Measurements from ENCODE around the gene PICALM. TPM values are rescaled to one million over a fixed set of nuclear protein-coding genes. Genes with fewer than 3 reads are reported as not detected.
A peak's percentile ranks its signal among the peaks of the same experiment; 100 is the strongest.

PICALM gene
- polyA plus RNA-seq, 5 donors, result 136 to 217 (median 184) TPM

DNA sequence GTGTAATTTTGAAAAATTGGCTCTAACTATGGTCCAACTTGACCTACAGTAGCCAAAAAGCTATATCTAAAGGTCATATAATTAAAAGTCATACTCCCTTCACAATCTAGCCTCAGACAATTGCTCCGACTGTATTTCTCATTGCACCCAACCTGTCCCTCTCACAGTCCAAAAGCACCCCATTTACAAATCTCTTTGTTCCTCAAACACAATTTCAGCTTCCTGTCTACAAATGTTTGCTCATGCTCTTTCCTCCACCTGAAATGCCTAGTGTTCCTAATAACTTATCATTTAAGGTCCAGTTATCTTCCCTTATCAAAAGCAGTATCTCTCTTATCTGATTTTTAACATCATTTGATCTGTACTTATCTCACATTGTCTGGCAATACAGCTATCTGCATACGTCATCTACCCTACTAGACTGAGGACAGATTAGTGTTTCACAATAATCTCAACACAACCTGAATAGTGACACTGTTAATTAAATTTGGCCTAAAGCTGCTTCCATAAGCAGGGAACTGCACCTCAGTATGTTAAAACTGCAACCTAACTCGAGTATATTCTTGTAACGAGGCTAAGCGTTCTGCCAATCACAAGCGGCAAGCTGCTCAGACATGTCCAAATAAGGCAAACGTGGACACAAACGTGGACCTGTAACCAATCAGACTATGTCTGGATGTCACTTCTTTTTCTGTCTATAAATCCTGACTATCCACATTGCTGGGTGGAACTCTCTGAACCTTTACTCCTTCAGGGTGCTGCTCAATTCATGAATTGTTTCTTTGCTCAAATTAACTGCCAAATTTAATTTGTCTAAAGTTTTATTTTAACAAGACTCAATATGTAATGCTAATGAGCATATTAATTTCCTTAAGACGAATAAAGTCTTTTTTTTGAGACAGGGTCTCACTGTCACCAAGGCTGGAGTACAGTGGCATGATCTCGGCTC is 15.9 kb downstream of the PICALM start:
- DNase-seq, result no peak

DNA sequence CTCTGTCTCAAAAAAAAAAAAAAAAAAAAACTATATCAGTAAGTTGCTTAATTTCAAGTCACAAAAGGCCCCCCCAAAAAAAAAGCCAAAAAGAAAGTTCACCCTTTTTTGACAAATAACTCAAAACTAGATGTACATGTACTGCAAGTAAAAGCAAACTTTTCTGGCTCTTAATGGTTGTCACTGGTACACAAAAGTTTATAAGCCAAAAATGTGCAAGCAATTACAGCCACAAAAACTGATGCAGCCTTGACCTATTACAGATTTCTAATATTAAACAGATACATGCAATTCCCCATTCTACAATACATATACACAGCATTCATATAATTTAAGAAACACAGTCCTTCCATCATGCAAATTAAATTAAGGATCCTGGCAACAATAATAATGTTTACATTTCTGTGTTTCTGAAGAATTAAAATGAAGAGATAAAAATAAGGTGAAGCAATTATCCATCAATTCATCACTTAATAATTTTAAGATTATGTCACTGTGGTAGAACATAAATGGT is 18.6 kb downstream of the PICALM start:
- no peak for DNase-seq

DNA sequence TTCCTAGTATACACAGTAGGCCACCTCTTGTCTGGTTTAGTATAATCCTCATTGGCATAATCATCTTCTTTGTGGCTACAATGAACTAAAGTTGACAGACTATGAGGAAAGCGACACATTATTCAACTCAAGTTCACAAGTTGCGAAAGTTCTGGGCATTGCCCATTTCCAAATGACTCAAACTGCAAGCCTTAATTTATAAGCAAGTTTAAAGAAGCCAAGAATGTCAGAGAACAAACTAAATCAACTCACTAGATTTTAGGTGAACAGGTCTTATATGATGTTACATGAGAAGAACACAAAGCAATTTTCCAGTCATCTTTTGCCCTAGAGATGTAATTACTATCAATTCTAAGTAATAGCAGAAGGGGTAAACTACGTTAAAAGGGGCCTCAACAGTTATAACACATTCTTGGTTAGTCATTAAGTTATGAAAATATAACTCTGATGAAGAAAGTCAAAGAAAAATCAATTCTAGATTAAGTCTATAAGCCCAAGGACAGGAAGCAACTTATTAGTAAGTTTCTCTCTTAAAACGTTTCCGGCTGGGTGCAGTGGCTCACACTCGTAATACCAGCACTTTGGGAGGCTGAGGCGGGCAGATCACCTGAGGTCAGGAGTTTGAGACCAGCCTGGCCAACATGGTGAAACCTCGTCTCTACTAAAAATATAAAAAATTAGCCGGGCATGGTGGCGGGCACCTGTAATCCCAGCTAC is 21.5 kb downstream of the PICALM start:
- no peak for DNase-seq

DNA sequence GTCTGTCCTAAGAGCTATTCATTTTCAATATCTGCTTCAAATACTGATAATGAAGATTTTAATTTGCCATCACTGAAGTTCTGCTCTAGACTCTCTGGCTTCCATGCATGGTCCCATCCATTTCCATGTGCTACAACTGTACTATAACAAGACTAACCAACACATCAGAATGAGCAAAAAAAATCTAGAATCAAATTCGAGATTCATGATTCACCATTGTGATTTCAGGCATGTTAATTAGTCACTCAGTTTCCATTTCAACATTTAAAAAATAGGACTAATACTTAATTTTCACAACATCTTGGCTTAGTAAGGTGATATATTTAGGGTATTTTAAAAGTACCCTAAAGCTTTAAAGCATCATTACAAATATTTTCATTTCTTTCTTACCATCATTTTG is 22.8 kb downstream of the PICALM start:
- DNase-seq, result no peak

DNA sequence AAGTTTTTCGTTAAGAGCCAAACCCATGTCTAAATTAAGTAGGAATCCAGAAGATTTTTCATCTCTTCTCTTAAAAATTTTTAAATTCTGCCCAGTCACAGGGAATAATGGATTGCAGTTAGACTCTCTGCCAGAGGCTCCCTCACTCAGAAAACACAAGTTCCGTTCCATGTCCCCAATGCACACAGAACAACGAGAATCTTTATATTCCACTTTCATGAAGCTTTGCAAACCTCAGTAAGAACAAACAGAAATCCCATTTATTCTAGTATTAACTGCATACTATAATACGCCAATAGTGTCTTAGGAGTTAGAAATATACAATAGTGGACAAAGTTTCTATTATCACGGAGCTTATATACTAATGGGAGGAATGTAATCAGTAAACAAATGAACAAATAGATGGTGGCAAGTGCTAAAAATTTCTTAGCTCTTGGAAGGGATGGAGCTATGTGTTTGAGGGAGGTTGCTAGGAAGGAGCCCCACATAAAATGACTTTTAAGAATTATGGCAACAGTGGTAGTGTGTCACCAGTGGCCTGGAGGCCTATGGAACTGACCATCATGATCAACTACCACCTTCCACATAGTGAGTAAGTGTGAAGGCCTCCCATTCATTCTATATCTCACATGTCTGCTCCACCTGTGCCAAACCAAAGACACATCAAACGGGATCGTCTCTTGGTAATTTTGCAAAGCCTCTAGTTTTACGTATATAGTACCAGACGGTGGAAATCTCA is 24.9 kb downstream of the PICALM start:
- DNase-seq, result no peak

DNA sequence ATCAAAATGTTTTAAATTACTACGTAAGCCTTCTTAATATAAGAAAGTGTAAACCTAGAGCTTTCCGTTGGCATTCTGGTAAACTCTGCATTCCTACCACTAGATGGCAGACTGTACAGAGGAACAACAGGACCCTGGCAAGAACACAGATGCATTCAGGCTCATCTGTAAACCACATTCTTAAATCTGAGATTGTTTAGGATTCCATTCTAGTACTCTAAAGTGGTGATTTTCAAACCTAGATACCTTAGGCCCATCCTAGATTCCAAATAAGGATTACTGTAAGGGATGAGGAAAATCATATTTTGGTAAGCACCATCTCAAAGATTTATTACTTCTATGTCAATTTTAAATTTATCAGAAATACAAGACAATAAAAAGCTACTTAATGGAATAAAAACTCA is 26.9 kb downstream of the PICALM start:
- DNase-seq, result peak; percentile 84 to 93

DNA sequence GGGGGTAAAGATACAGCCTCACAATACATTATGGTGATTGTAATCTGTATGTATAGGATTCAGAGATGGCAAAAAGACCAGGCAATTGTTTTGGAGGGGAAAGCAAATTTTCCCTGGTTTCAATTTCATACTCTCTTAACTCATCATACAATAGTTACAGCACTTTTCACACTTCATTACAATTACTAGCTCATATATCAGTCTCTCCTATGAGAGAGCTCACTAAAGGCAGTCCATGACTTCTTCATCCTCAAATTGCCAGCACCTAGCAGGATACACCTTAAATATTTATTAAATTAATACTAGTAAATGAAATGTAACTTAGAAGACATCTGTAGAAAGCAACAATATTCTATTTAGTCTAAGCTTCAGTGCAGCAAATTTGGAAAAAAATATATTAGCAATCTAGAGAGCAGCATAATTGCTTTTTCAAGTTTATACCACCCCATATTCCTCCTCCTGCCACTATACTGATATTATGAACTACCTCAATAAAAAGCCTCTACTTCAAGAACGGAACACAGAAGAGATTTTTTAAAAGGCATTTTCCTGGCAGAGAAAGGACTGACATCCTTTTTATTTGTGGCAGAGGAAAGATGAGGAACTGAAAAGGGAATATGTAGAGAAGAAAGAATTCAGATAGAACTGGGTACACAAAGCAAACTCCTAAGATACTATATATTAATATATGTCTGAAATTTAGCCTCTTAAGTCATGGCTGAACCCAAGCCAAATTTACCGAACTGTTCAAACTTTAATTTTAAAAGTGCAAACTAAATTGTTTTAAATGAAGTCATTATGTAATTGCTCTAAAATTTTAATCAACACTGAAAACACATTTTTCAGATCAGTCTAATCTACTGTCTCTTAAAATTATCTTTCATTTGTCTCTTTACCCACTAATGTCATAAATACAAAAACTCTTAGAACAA is 27.7 kb downstream of the PICALM start:
- peak; percentile 14 to 17 for DNase-seq

GRCh38 chr11:86039094-86039493 is 29.8 kb downstream of the PICALM start:
- no peak for DNase-seq

DNA sequence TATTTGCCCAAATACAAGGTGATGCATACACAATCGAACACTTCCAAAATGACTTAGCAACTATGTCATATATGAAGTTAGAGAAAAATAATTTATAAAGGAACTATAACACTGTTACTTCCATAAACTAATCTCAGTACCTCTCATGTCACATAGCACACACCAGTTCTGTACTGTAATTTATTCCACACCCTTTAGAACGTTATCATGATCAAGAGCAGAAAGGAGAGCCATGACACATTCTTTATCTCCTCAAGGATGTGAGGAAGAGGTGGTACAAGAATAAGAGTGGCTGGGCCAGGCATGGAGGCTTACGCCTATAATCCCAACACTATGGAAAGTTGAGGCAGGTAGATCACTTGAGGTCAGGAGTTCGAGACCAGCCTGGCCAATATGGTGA is 31.1 kb downstream of the PICALM start:
- DNase-seq, result no peak

DNA sequence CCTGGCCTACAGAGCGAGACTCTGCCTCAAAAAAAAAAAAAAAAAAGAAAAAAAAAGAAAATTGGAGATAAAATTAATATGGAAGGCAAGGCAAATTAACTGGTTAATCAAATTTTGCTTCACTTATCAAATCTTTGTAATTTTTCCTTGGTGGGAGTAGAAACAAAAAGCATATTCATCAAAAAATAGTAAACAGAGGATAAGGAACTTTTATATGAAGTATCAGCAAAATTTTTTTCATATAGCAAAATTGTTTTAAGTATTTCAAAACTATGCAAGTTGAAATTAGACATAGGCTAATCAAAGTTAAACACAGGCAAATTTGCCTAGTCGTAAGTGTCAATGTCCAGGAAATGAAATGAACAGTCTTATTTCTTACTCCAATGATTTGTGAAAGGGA is 33.0 kb downstream of the PICALM start:
- DNase-seq, result no peak

GRCh38 chr11:86035164-86035563 is 33.7 kb downstream of the PICALM start:
- DNase-seq, result no peak

- no peak for DNase-seq
Measured at GRCh38 chr11:86034710-86035109, 34.2 kb downstream of the PICALM start.

DNA sequence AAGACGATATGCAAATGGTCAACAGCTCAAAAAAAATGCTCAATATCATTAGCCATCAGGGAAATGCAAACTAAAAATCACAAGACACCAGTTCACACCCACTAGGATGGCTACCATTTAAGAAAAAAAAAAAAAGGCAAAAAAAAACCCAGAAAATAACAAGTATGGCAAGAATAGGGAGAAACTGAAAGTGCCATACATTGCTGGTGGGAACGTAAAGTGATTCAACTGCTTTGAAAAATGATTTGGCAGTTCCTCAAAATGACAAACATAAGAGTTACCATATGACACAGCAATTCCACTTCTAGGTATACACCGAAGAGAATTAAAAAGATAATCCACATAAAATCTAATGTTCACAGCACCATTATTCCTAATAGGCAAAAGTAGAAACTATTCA is 47.5 kb downstream of the PICALM start:
- DNase-seq, result no peak

- no peak for DNase-seq
Measured at GRCh38 chr11:86018249-86018648, 50.6 kb downstream of the PICALM start.

GRCh38 chr11:86016451-86016850 is 52.4 kb downstream of the PICALM start:
- no peak for DNase-seq

DNA sequence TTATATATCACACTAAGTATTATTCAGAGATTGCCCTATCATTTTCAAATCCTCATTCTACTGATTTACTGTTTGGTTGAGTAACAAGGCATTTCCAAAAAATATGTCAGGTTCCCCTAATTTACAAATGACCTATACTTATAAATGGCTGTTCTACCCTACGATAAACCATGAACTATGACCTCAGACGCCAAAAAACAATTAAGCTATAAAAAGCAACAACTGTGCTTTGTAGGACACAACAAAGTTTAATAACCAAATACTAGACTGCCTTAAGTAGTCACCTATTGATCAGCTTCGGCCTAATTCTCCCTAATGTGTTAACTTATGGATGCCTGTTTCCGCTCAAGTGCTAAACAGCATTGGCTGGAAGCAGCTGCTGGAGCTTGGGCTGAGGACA is 53.2 kb downstream of the PICALM start:
- DNase-seq, result no peak

- no peak for DNase-seq
Measured at GRCh38 chr11:86014221-86014620, 54.7 kb downstream of the PICALM start.

GRCh38 chr11:86013713-86014112 is 55.2 kb downstream of the PICALM start:
- DNase-seq, result no peak

DNA sequence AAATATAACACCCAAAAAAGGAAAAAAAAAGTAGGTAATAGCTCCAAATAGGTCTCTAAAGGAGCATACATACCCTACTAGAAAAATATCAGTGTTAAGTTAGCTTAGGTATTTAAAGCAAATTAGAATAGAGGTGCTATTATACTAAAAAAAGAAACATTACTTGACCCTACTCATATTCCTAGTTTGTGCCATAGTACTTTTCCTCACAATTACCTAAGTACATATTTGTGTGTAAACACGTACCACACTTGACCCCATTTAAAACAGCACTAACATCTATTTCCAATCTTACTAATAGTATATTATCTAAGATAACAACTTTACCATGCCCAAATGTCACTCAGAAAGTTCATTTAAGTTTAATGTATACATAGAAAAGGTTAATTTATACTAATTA is 57.7 kb downstream of the PICALM start:
- no peak for DNase-seq

DNA sequence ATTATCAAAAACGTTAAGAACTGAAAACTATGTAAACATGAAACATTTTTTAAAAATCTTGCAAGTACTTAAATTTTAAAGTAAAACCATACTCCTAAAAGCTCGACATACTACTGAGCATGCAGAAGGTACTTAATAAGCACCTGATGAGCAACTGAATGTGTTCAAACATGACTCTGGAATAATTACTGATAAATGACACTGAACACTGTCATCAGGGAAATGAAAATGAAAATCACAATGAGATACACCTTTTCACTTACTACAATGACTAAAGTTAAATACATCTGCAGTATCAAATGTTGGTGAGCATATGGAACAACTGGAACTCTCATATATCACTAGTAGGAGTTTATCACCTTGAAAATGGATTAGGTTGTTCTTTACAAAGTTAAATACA is 65.2 kb downstream of the PICALM start:
- no peak for DNase-seq

- DNase-seq, result no peak
Measured at GRCh38 chr11:86002431-86002830, 66.5 kb downstream of the PICALM start.
